Measurements from ENCODE around the gene HERC2.
"Not testable (repeated sequence)": the region's sequence is repeated elsewhere in the genome, so short reads cannot be mapped to it uniquely, and the experiment has no call there.

The HERC2 gene

GRCh38 chr15:28318122-28318521, 3.9 kb downstream of the HERC2 start:
- H3K27me3 ChIP-seq (ENCODE audit: insufficient read depth, low read length, poor library complexity); H4K8ac ChIP-seq (ENCODE audit: low read depth, low read length); H3K23ac ChIP-seq (ENCODE audit: low read length); H4K5ac ChIP-seq (ENCODE audit: low read length); H2BK5ac ChIP-seq (ENCODE audit: low read length); H2BK120ac ChIP-seq (ENCODE audit: low read depth, low read length); H3K9ac ChIP-seq (ENCODE audit: low read length); DNase-seq; H2BK15ac ChIP-seq (replicated peaks; ENCODE audit: low read depth); H3K79me1 ChIP-seq (ENCODE audit: low read length); H3K56ac ChIP-seq (ENCODE audit: low read length); H3K4me3 ChIP-seq (ENCODE audit: low read length); H3K4ac ChIP-seq (ENCODE audit: low read depth, low read length); H3K4me2 ChIP-seq (ENCODE audit: low read length); H2AK5ac ChIP-seq (ENCODE audit: low read length); H3K18ac ChIP-seq (ENCODE audit: low read length); H3K79me2 ChIP-seq (ENCODE audit: control insufficient read depth, insufficient read depth, low read length); H3K27ac ChIP-seq (ENCODE audit: low read depth, low read length); H3K36me3 ChIP-seq (ENCODE audit: control insufficient read depth, insufficient read depth, low read length); H3K4me1 ChIP-seq (ENCODE audit: control insufficient read depth, low read depth, low read length): not testable (repeated sequence)
- no CpG with 5 or more reads among the region's 13 CpGs for WGBS (ENCODE audit: extremely low coverage, insufficient coverage, low lambda C conversion rate)

GRCh38 chr15:28316958-28317357, 5.0 kb downstream of the HERC2 start:
- H3K79me2 ChIP-seq (ENCODE audit: control insufficient read depth, insufficient read depth, low read length); H4K8ac ChIP-seq (ENCODE audit: low read depth, low read length); H3K18ac ChIP-seq (ENCODE audit: low read length); H3K27ac ChIP-seq (ENCODE audit: low read depth, low read length); H2BK120ac ChIP-seq (ENCODE audit: low read depth, low read length); H3K4me1 ChIP-seq (ENCODE audit: control insufficient read depth, low read depth, low read length); H3K23ac ChIP-seq (ENCODE audit: low read length); H3K56ac ChIP-seq (ENCODE audit: low read length); H4K5ac ChIP-seq (ENCODE audit: low read length); H3K27me3 ChIP-seq (ENCODE audit: insufficient read depth, low read length, poor library complexity); H3K36me3 ChIP-seq (ENCODE audit: control insufficient read depth, insufficient read depth, low read length); H3K4ac ChIP-seq (ENCODE audit: low read depth, low read length); DNase-seq; H3K9ac ChIP-seq (ENCODE audit: low read length); H3K79me1 ChIP-seq (ENCODE audit: low read length); H3K4me2 ChIP-seq (ENCODE audit: low read length); H2BK15ac ChIP-seq (replicated peaks; ENCODE audit: low read depth); H2BK5ac ChIP-seq (ENCODE audit: low read length); H3K4me3 ChIP-seq (ENCODE audit: low read length); H2AK5ac ChIP-seq (ENCODE audit: low read length): not testable (repeated sequence)
- WGBS (ENCODE audit: extremely low coverage, insufficient coverage, low lambda C conversion rate), result no CpG with 5 or more reads among the region's 7 CpGs

GRCh38 chr15:28310454-28310853, 11.5 kb downstream of the HERC2 start:
- not testable (repeated sequence) for H3K4me1 ChIP-seq (ENCODE audit: control insufficient read depth, low read depth, low read length); H3K27me3 ChIP-seq (ENCODE audit: insufficient read depth, low read length, poor library complexity)
- no CpG with 5 or more reads among the region's 11 CpGs for WGBS (ENCODE audit: extremely low coverage, insufficient coverage, low lambda C conversion rate)

GRCh38 chr15:28308718-28309117, 13.3 kb downstream of the HERC2 start:
- H3K4ac ChIP-seq (ENCODE audit: low read depth, low read length); H3K23ac ChIP-seq (ENCODE audit: low read length); H4K5ac ChIP-seq (ENCODE audit: low read length); H2BK15ac ChIP-seq (replicated peaks; ENCODE audit: low read depth); H3K4me2 ChIP-seq (ENCODE audit: low read length); H3K4me1 ChIP-seq (ENCODE audit: control insufficient read depth, low read depth, low read length); H2BK120ac ChIP-seq (ENCODE audit: low read depth, low read length); H3K9ac ChIP-seq (ENCODE audit: low read length); H3K27me3 ChIP-seq (ENCODE audit: insufficient read depth, low read length, poor library complexity); H3K18ac ChIP-seq (ENCODE audit: low read length); H2AK5ac ChIP-seq (ENCODE audit: low read length); H3K79me1 ChIP-seq (ENCODE audit: low read length); H3K36me3 ChIP-seq (ENCODE audit: control insufficient read depth, insufficient read depth, low read length); H3K4me3 ChIP-seq (ENCODE audit: low read length); H3K27ac ChIP-seq (ENCODE audit: low read depth, low read length); H4K8ac ChIP-seq (ENCODE audit: low read depth, low read length); H2BK5ac ChIP-seq (ENCODE audit: low read length); H3K56ac ChIP-seq (ENCODE audit: low read length); DNase-seq; H3K79me2 ChIP-seq (ENCODE audit: control insufficient read depth, insufficient read depth, low read length): not testable (repeated sequence)
- no CpG with 5 or more reads among the region's 5 CpGs for WGBS (ENCODE audit: extremely low coverage, insufficient coverage, low lambda C conversion rate)

More at GRCh38 chr15:28310454-28310853, 11.5 kb downstream of the HERC2 start:
- not testable (repeated sequence) for H2BK15ac ChIP-seq (replicated peaks; ENCODE audit: low read depth); H4K5ac ChIP-seq (ENCODE audit: low read length); DNase-seq; H3K36me3 ChIP-seq (ENCODE audit: control insufficient read depth, insufficient read depth, low read length); H3K79me1 ChIP-seq (ENCODE audit: low read length); H3K56ac ChIP-seq (ENCODE audit: low read length); H3K4me2 ChIP-seq (ENCODE audit: low read length); H2BK5ac ChIP-seq (ENCODE audit: low read length); H3K18ac ChIP-seq (ENCODE audit: low read length); H3K27ac ChIP-seq (ENCODE audit: low read depth, low read length); H3K4me3 ChIP-seq (ENCODE audit: low read length); H2AK5ac ChIP-seq (ENCODE audit: low read length); H4K8ac ChIP-seq (ENCODE audit: low read depth, low read length); H2BK120ac ChIP-seq (ENCODE audit: low read depth, low read length); H3K9ac ChIP-seq (ENCODE audit: low read length); H3K79me2 ChIP-seq (ENCODE audit: control insufficient read depth, insufficient read depth, low read length); H3K4ac ChIP-seq (ENCODE audit: low read depth, low read length); H3K23ac ChIP-seq (ENCODE audit: low read length)

- not testable (repeated sequence) for H3K4me2 ChIP-seq (ENCODE audit: low read length); H2BK5ac ChIP-seq (ENCODE audit: low read length); H4K5ac ChIP-seq (ENCODE audit: low read length); H2AK5ac ChIP-seq (ENCODE audit: low read length); H3K23ac ChIP-seq (ENCODE audit: low read length); H3K4me3 ChIP-seq (ENCODE audit: low read length); DNase-seq; H3K9ac ChIP-seq (ENCODE audit: low read length); H3K4me1 ChIP-seq (ENCODE audit: control insufficient read depth, low read depth, low read length); H4K8ac ChIP-seq (ENCODE audit: low read depth, low read length); H3K79me2 ChIP-seq (ENCODE audit: control insufficient read depth, insufficient read depth, low read length); H3K56ac ChIP-seq (ENCODE audit: low read length); H3K27ac ChIP-seq (ENCODE audit: low read depth, low read length); H2BK15ac ChIP-seq (replicated peaks; ENCODE audit: low read depth); H3K4ac ChIP-seq (ENCODE audit: low read depth, low read length); H3K79me1 ChIP-seq (ENCODE audit: low read length); H3K18ac ChIP-seq (ENCODE audit: low read length); H3K36me3 ChIP-seq (ENCODE audit: control insufficient read depth, insufficient read depth, low read length); H3K27me3 ChIP-seq (ENCODE audit: insufficient read depth, low read length, poor library complexity); H2BK120ac ChIP-seq (ENCODE audit: low read depth, low read length)
- WGBS (ENCODE audit: extremely low coverage, insufficient coverage, low lambda C conversion rate), result no CpG with 5 or more reads among the region's 2 CpGs
Measured at GRCh38 chr15:28305700-28306099, 16.3 kb downstream of the HERC2 start.

- not testable (repeated sequence) for H3K27me3 ChIP-seq (ENCODE audit: insufficient read depth, low read length, poor library complexity); H3K4ac ChIP-seq (ENCODE audit: low read depth, low read length); H3K79me2 ChIP-seq (ENCODE audit: control insufficient read depth, insufficient read depth, low read length); H3K79me1 ChIP-seq (ENCODE audit: low read length); H3K27ac ChIP-seq (ENCODE audit: low read depth, low read length); H2BK120ac ChIP-seq (ENCODE audit: low read depth, low read length); H3K4me1 ChIP-seq (ENCODE audit: control insufficient read depth, low read depth, low read length); H2BK5ac ChIP-seq (ENCODE audit: low read length); DNase-seq; H3K4me2 ChIP-seq (ENCODE audit: low read length); H3K9ac ChIP-seq (ENCODE audit: low read length); H4K5ac ChIP-seq (ENCODE audit: low read length); H3K18ac ChIP-seq (ENCODE audit: low read length); H3K4me3 ChIP-seq (ENCODE audit: low read length); H2AK5ac ChIP-seq (ENCODE audit: low read length); H3K36me3 ChIP-seq (ENCODE audit: control insufficient read depth, insufficient read depth, low read length); H2BK15ac ChIP-seq (replicated peaks; ENCODE audit: low read depth); H3K56ac ChIP-seq (ENCODE audit: low read length); H4K8ac ChIP-seq (ENCODE audit: low read depth, low read length); H3K23ac ChIP-seq (ENCODE audit: low read length)
- no CpG with 5 or more reads among the region's 3 CpGs for WGBS (ENCODE audit: extremely low coverage, insufficient coverage, low lambda C conversion rate)
Measured at GRCh38 chr15:28297434-28297833, 24.5 kb downstream of the HERC2 start.
